Stimulated activated CD4-positive, alpha-beta T cell treated with anti-CD3 and anti-CD28 coated beads, Interleukin-15, amount 100 ng/mL, for 1 hour (primary cell): ENCODE measurements around the gene CYP2W1.

Experiments
- DNase-seq, 2 donors: peaks; one replicate each; pipeline ENCODE4 v3.0.0-alpha.2; 2020; ENCODE audit warnings: low read depth in 1 of 2, low spot score in 1 of 2

Gene CYP2W1

GRCh38 chr7:981793-982510 is 1.0 kb upstream of the CYP2W1 start:
- no peak for DNase-seq

GRCh38 chr7:982511-983003 is 424 bp upstream of the CYP2W1 start:
- DNase-seq: no peak

GRCh38 chr7:983616-984071 is 663 bp downstream of the CYP2W1 start:
- DNase-seq: no peak

- no peak for DNase-seq
These were observed 1.6 kb downstream of the CYP2W1 start for GRCh38 chr7:984361-985126.

GRCh38 chr7:985127-985416 is 2.1 kb downstream of the CYP2W1 start:
- DNase-seq: no peak

- DNase-seq: no peak
These were observed 3.1 kb downstream of the CYP2W1 start for GRCh38 chr7:985915-986741.

- DNase-seq: no peak
These were observed 4.1 kb downstream of the CYP2W1 start for GRCh38 chr7:986766-987751.

- no peak for DNase-seq
These were observed 4.9 kb downstream of the CYP2W1 start for GRCh38 chr7:987909-988308.

- no peak for DNase-seq
These were observed 5.5 kb downstream of the CYP2W1 start for GRCh38 chr7:988426-988911.

GRCh38 chr7:988963-989529 is 6.1 kb downstream of the CYP2W1 start:
- DNase-seq: no peak

- DNase-seq: no peak
These were observed 7.5 kb downstream of the CYP2W1 start for GRCh38 chr7:990352-990932.

GRCh38 chr7:990933-991728 is 8.2 kb downstream of the CYP2W1 start:
- DNase-seq: no peak

GRCh38 chr7:991729-992656 is 9.0 kb downstream of the CYP2W1 start:
- no peak for DNase-seq

GRCh38 chr7:992709-993607 is 10.0 kb downstream of the CYP2W1 start:
- peak; percentile 89 to 91 for DNase-seq

- DNase-seq: no peak
These were observed 11.8 kb downstream of the CYP2W1 start for GRCh38 chr7:994592-995308.

GRCh38 chr7:995571-995970 is 12.6 kb downstream of the CYP2W1 start:
- no peak for DNase-seq
